ENCODE measurements around the gene DOCK9. TPM values are rescaled to one million over a fixed set of nuclear protein-coding genes. Genes with fewer than 3 reads are reported as not detected.

Gene DOCK9
- total RNA-seq, 1 donor from 2014 or later, result 24.1 TPM

DNA sequence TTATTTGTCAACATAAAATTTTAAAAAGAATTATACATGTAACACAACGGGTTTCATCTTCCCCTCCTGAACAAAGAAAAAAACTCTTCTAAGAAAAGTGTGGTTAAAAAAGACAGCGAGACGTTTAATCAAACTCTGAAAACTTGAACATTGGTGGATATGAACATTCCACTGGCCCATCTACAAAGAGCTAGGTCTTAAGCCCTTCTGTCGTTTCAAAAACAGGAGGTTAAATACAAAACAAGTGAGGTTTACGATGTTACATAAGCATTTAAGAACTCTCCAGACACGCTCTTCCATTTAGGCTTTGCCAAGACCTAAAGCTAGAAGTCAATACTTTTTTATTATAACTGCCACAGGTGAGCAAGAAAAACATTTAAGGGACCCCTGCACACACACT lies 9.4 kb upstream of the DOCK9 start:
- no peaks in the 10 kb centered on the region for H3K36me3 Mint-ChIP-seq (ENCODE audit: unreplicated experiment)
- TF ChIP-seq, protein P1, sequence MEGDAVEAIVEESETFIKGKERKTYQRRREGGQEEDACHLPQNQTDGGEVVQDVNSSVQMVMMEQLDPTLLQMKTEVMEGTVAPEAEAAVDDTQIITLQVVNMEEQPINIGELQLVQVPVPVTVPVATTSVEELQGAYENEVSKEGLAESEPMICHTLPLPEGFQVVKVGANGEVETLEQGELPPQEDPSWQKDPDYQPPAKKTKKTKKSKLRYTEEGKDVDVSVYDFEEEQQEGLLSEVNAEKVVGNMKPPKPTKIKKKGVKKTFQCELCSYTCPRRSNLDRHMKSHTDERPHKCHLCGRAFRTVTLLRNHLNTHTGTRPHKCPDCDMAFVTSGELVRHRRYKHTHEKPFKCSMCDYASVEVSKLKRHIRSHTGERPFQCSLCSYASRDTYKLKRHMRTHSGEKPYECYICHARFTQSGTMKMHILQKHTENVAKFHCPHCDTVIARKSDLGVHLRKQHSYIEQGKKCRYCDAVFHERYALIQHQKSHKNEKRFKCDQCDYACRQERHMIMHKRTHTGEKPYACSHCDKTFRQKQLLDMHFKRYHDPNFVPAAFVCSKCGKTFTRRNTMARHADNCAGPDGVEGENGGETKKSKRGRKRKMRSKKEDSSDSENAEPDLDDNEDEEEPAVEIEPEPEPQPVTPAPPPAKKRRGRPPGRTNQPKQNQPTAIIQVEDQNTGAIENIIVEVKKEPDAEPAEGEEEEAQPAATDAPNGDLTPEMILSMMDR (IDR thresholded peaks at IDR 0.05), result no peak
- no peak for DNase-seq (ENCODE audit: extremely low spot score, unreplicated experiment)
- no peak overlapping the region for H3K4me3 Mint-ChIP-seq (ENCODE audit: unreplicated experiment)
- peaks cover 6% of the 10 kb centered on the region for H3K9me3 Mint-ChIP-seq (ENCODE audit: unreplicated experiment)
- no peak overlapping the region for H3K27ac Mint-ChIP-seq (ENCODE audit: unreplicated experiment)
- peaks cover 4% of the 10 kb centered on the region for H3K4me1 Mint-ChIP-seq (ENCODE audit: unreplicated experiment)
- H3K27me3 Mint-ChIP-seq (ENCODE audit: unreplicated experiment), result no peaks in the 10 kb centered on the region

DNA sequence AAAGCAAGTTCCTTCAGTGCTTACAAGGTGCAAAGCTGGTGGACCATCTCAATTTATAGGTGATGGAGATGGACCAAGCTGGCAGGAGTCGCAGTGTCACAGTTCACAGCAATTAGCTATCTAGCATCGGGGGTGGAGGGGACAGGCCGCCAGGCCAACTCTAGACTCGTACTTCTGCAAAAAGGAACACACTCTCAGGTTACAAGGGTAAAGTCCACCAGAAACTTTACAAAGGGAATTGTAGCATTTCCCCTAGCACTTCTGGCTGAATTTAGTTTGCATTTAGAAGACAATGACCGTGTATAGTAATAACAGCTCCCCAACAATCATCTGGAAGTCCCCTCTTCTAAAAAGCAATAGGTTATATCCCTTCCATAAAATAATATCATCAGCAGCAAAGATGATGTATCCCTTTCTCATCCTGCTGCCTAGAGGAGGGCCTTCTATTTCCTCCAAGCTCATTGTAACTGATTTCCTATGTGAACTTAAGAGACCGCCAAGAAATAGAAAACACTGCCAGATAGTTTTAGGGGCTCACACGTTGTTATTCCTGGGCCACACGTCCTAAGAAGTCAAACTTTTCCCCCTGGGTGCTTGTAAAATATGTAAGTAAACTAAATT lies 8.5 kb upstream of the DOCK9 start:
- H3K4me1 Mint-ChIP-seq (ENCODE audit: unreplicated experiment), result peaks cover 4% of the 10 kb centered on the region
- no peaks in the 10 kb centered on the region for H3K36me3 Mint-ChIP-seq (ENCODE audit: unreplicated experiment)
- no peak overlapping the region for H3K4me3 Mint-ChIP-seq (ENCODE audit: unreplicated experiment)
- H3K27me3 Mint-ChIP-seq (ENCODE audit: unreplicated experiment), result no peaks in the 10 kb centered on the region
- no peak for DNase-seq (ENCODE audit: extremely low spot score, unreplicated experiment)
- H3K9me3 Mint-ChIP-seq (ENCODE audit: unreplicated experiment), result peaks cover 6% of the 10 kb centered on the region
- TF ChIP-seq, protein P1 (IDR thresholded peaks at IDR 0.05), result no peak
- no peak overlapping the region for H3K27ac Mint-ChIP-seq (ENCODE audit: unreplicated experiment)

DNA sequence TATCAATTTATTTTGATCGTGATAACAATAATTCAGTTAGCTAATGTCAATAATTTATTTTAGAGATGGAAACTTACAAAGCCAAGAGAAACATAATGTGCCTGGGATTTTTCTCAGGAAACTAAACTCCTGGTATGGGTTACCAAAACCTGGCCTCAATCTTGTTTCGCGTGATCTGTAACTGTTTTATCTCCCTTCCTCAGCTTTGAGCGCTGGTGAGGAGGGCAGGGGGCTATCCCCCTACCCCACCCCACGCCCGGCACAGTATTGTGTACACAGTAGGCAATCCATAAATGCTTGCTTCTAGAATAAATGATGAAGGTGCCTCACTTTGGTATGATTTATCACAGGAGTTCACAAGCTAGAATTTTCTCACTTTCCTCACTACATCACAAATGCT lies 7.7 kb upstream of the DOCK9 start:
- no peaks in the 10 kb centered on the region for H3K27me3 Mint-ChIP-seq (ENCODE audit: unreplicated experiment)
- H3K4me1 Mint-ChIP-seq (ENCODE audit: unreplicated experiment), result peaks cover 4% of the 10 kb centered on the region
- H3K9me3 Mint-ChIP-seq (ENCODE audit: unreplicated experiment), result peaks cover 6% of the 10 kb centered on the region

DNA sequence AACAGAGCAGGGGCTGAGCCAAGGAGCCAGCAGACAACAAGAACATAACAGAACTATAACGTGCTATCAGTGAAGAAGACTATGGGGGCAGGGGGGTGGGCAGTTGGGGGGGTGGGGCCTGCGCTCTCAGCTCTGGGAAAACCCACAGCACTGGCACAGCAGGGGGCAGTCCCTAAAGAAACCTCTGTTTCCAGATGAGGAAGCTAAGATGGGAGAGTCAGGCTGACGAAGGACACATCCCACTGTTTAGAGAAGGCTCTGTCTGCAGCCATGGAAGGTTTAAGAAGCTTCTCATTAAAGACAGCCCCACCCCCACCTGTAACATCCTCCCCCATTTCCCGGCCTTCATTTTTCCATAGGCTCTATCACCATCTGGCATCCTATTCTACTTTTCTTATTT lies 7.1 kb upstream of the DOCK9 start:
- no peak for DNase-seq (ENCODE audit: extremely low spot score, unreplicated experiment)
- Mint-ChIP-seq H3K27ac (ENCODE audit: unreplicated experiment) (no peak overlapping the region), H3K4me3 (ENCODE audit: unreplicated experiment) (no peak overlapping the region), H3K4me1 (ENCODE audit: unreplicated experiment) (peaks cover 4% of the 10 kb centered on the region), H3K27me3 (ENCODE audit: unreplicated experiment) (no peaks in the 10 kb centered on the region), H3K9me3 (ENCODE audit: unreplicated experiment) (peaks cover 3% of the 10 kb centered on the region), H3K36me3 (ENCODE audit: unreplicated experiment) (no peaks in the 10 kb centered on the region)
- TF ChIP-seq, protein P1 (IDR thresholded peaks at IDR 0.05), result no peak

More for the DNA sequence above, 7.7 kb upstream of the DOCK9 start:
- H3K4me3 Mint-ChIP-seq (ENCODE audit: unreplicated experiment), result no peak overlapping the region
- no peaks in the 10 kb centered on the region for H3K36me3 Mint-ChIP-seq (ENCODE audit: unreplicated experiment)
- TF ChIP-seq, protein P1 (IDR thresholded peaks at IDR 0.05), result no peak
- H3K27ac Mint-ChIP-seq (ENCODE audit: unreplicated experiment), result no peak overlapping the region
- DNase-seq (ENCODE audit: extremely low spot score, unreplicated experiment), result no peak

DNA sequence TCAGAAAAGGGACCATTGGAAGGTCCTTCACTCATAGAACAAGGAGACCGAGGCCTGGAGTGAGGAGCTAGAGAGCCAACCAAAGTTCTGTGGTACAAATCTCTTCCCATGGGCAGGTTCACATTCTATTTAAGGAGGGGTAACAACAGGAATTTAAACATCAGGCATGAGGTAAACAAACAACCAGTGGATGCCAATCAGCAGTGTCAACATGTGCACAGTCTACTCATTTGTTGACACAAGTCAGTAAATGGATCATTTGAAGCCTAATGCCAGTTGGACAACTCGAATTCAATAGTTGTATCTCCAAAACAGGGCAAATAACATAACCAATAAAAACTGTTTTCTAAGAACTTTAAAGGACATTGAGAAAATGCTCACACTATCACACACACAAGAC lies 6.3 kb upstream of the DOCK9 start:
- Mint-ChIP-seq H3K27me3 (ENCODE audit: unreplicated experiment) (no peaks in the 10 kb centered on the region), H3K4me3 (ENCODE audit: unreplicated experiment) (no peak overlapping the region), H3K9me3 (ENCODE audit: unreplicated experiment) (no peaks in the 10 kb centered on the region), H3K27ac (ENCODE audit: unreplicated experiment) (no peak overlapping the region), H3K4me1 (ENCODE audit: unreplicated experiment) (peaks cover 4% of the 10 kb centered on the region), H3K36me3 (ENCODE audit: unreplicated experiment) (no peaks in the 10 kb centered on the region)
- TF ChIP-seq, protein P1 (IDR thresholded peaks at IDR 0.05), result no peak
- DNase-seq (ENCODE audit: extremely low spot score, unreplicated experiment), result no peak
